Measurements from ENCODE around the gene EPHA1.
"Not testable (repeated sequence)": the region's sequence is repeated elsewhere in the genome, so short reads cannot be mapped to it uniquely, and the experiment has no call there.

EPHA1 gene

GRCh38 chr7:143401265-143401664, 7.4 kb downstream of the EPHA1 start:
- no peak for DNase-seq

GRCh38 chr7:143399642-143400041, 9.0 kb downstream of the EPHA1 start:
- DNase-seq = no peak

GRCh38 chr7:143399151-143399550, 9.5 kb downstream of the EPHA1 start:
- no peak for DNase-seq

GRCh38 chr7:143398616-143399015, 10.0 kb downstream of the EPHA1 start:
- no peak for DNase-seq

GRCh38 chr7:143397710-143398530, 10.7 kb downstream of the EPHA1 start:
- no peak for DNase-seq

GRCh38 chr7:143396625-143397556, 11.8 kb downstream of the EPHA1 start:
- DNase-seq = no peak

- DNase-seq = no peak
Measured at GRCh38 chr7:143396182-143396581, 12.5 kb downstream of the EPHA1 start.

GRCh38 chr7:143395187-143396149, 13.2 kb downstream of the EPHA1 start:
- no peak for DNase-seq

GRCh38 chr7:143394777-143395176, 13.9 kb downstream of the EPHA1 start:
- no peak for DNase-seq

- no peak for DNase-seq
Measured at GRCh38 chr7:143394068-143394467, 14.6 kb downstream of the EPHA1 start.

- DNase-seq = no peak
Measured at GRCh38 chr7:143393267-143394041, 15.2 kb downstream of the EPHA1 start.

GRCh38 chr7:143392875-143393266, 15.8 kb downstream of the EPHA1 start:
- no peak for DNase-seq

GRCh38 chr7:143392427-143392826, 16.2 kb downstream of the EPHA1 start:
- not testable (repeated sequence) for DNase-seq

GRCh38 chr7:143391462-143392404, 16.9 kb downstream of the EPHA1 start:
- no peak for DNase-seq

GRCh38 chr7:143390773-143391317, 17.8 kb downstream of the EPHA1 start:
- no peak for DNase-seq

- no peak for DNase-seq
Measured at GRCh38 chr7:143390104-143390772, 18.4 kb downstream of the EPHA1 start.

- no peak for DNase-seq
Measured at GRCh38 chr7:143389316-143390103, 19.1 kb downstream of the EPHA1 start.

- no peak for DNase-seq
Measured at GRCh38 chr7:143388491-143389101, 20.1 kb downstream of the EPHA1 start.

Measured in DMS79 (cell line).